Mesenchymal stem cell (in vitro differentiated cells and primary cell): ENCODE results near the gene NCAPH2.
"Not testable (repeated sequence)": the region's sequence is repeated elsewhere in the genome, so short reads cannot be mapped to it uniquely, and the experiment has no call there.

Experiments used
- DNase-seq: peaks from one replicate; pipeline ENCODE4 v3.0.0-alpha.2; 2013
- H2AFZ ChIP-seq: one replicate; pipeline ENCODE4 v1.6.1; 2013; ENCODE audit warnings: low read depth, mild to moderate bottlenecking, control low read depth, inconsistent platforms, low read length, moderate library complexity
- H2AK5ac ChIP-seq: 2 replicates; pipeline ENCODE4 v1.6.1; 2013; ENCODE audit warnings: low read length, moderate library complexity, mild to moderate bottlenecking, inconsistent platforms; ENCODE audit not compliant: severe bottlenecking
- H2BK120ac ChIP-seq: one replicate; pipeline ENCODE4 v1.6.1; 2013; ENCODE audit warnings: low read depth, mild to moderate bottlenecking, inconsistent platforms, low read length, moderate library complexity
- H2BK12ac ChIP-seq, 2 experiments: one replicate each; pipeline ENCODE4 v1.6.1; 2013; ENCODE audit warnings: inconsistent platforms in 2 of 2, low read length in 2 of 2, mild to moderate bottlenecking in 2 of 2, moderate library complexity in 2 of 2, control low read depth in 1 of 2
- H2BK15ac ChIP-seq: one replicate; pipeline ENCODE4 v1.6.1; 2013; ENCODE audit warnings: mild to moderate bottlenecking, low read depth, inconsistent platforms; ENCODE audit not compliant: poor library complexity, severe bottlenecking
- H2BK5ac ChIP-seq: 2 replicates; pipeline ENCODE4 v1.6.1; 2013; ENCODE audit warnings: low read depth, mild to moderate bottlenecking, low read length, control low read depth, inconsistent platforms; ENCODE audit not compliant: poor library complexity, severe bottlenecking
- H3K14ac ChIP-seq, 2 experiments: one replicate each; pipeline ENCODE4 v1.6.1; 2013; ENCODE audit warnings: inconsistent platforms in 2 of 2, low read length in 2 of 2, control low read depth in 1 of 2, mild to moderate bottlenecking in 1 of 2, moderate library complexity in 1 of 2
- H3K18ac ChIP-seq, 2 experiments: one replicate each; pipeline ENCODE4 v1.6.1; 2013; ENCODE audit warnings: inconsistent platforms in 2 of 2, low read length in 2 of 2, control low read depth in 1 of 2, low read depth in 1 of 2, mild to moderate bottlenecking in 1 of 2
- H3K23ac ChIP-seq, 2 experiments: one replicate each; pipeline ENCODE4 v1.6.1; 2013; ENCODE audit warnings: inconsistent platforms in 2 of 2, low read length in 2 of 2, mild to moderate bottlenecking in 2 of 2, moderate library complexity in 2 of 2, control low read depth in 1 of 2
- H3K27ac ChIP-seq: 2 replicates; pipeline ENCODE4 v1.5.1; 2013; ENCODE audit warnings: mild to moderate bottlenecking, moderate library complexity, low read length, control low read depth, inconsistent platforms; ENCODE audit not compliant: poor library complexity, severe bottlenecking
- H3K27me3 ChIP-seq, 2 experiments: 2 replicates each; pipeline versions ENCODE4 v1.6.1 to v1.7.0; 2013; ENCODE audit warnings: low read length in 2 of 2, mild to moderate bottlenecking in 2 of 2, moderate library complexity in 2 of 2, control low read depth in 1 of 2, inconsistent platforms in 1 of 2; ENCODE audit not compliant: control insufficient read depth in 1 of 2, insufficient read depth in 1 of 2
- H3K36me3 ChIP-seq, 2 experiments: 2 replicates each; pipeline versions ENCODE4 v1.6.1 to v1.7.0; 2013; ENCODE audit warnings: low read length in 2 of 2, control low read depth in 1 of 2, inconsistent platforms in 1 of 2, low read depth in 1 of 2, mild to moderate bottlenecking in 1 of 2; ENCODE audit not compliant: insufficient read depth in 2 of 2, control insufficient read depth in 1 of 2
- H3K4ac ChIP-seq, 2 experiments: one replicate each; pipeline ENCODE4 v1.6.1; 2013; ENCODE audit warnings: inconsistent platforms in 2 of 2, low read length in 2 of 2, mild to moderate bottlenecking in 2 of 2, moderate library complexity in 2 of 2, control low read depth in 1 of 2, low read depth in 1 of 2
- H3K4me1 ChIP-seq: 2 replicates; pipeline ENCODE4 v1.6.1; 2013; ENCODE audit warnings: low read depth, low read length, control low read depth; ENCODE audit not compliant: control insufficient read depth, insufficient read depth
- H3K4me2 ChIP-seq: 2 replicates; pipeline ENCODE4 v1.6.1; 2013; ENCODE audit warnings: low read length, mild to moderate bottlenecking, inconsistent platforms; ENCODE audit not compliant: poor library complexity, severe bottlenecking
- H3K4me3 ChIP-seq, 2 experiments: 2 replicates each; pipeline versions ENCODE4 v1.5.1 to v1.7.0; 2013; ENCODE audit warnings: low read length in 2 of 2, mild to moderate bottlenecking in 2 of 2, control low read depth in 1 of 2, low read depth in 1 of 2; ENCODE audit not compliant: insufficient read depth in 1 of 2
- H3K79me1 ChIP-seq: replicated peaks from 2 replicates; pipeline ENCODE4 v1.6.1; 2013; ENCODE audit warnings: mild to moderate bottlenecking, control low read depth, low read length, inconsistent platforms; ENCODE audit not compliant: poor library complexity, severe bottlenecking
- H3K9ac ChIP-seq: 2 replicates; pipeline ENCODE4 v1.7.0; 2013; ENCODE audit warnings: mild to moderate bottlenecking, low read length, moderate library complexity
- H3K9me3 ChIP-seq: 2 replicates; pipeline ENCODE4 v1.7.0; 2013; ENCODE audit warnings: mild to moderate bottlenecking, low read length; ENCODE audit not compliant: control insufficient read depth
- H4K8ac ChIP-seq: one replicate; pipeline ENCODE4 v1.6.1; 2013; ENCODE audit warnings: inconsistent platforms, mild to moderate bottlenecking, low read length, moderate library complexity
- H4K91ac ChIP-seq: one replicate; pipeline ENCODE4 v1.6.1; 2013; ENCODE audit warnings: mild to moderate bottlenecking, low read length, inconsistent platforms
- WGBS: methylation state at CpG from one replicate; pipeline ENCODE4 v1.1.7; 2013; ENCODE audit warnings: mixed read lengths; 5-methylcytosine and 5-hydroxymethylcytosine counted together

Gene NCAPH2

GRCh38 chr22:50540381-50540780 lies 32.4 kb downstream of the NCAPH2 start:
- Histone ChIP-seq H3K27ac (no peak overlapping the region), H3K36me3 (no peaks in the 10 kb centered on the region), H3K4me2 (no peak overlapping the region), H2BK120ac (no peak overlapping the region), H3K79me1 (no peaks in the 10 kb centered on the region), H2BK12ac (no peak overlapping the region), H3K23ac (no peak overlapping the region), H3K4me1 (peaks cover 12% of the 10 kb centered on the region), H2BK5ac (no peak overlapping the region), H3K27me3 (peaks cover 0 to 11% of the 10 kb centered on the region in 2 experiments), H3K14ac (no peak overlapping the region), H3K9ac (peak overlapping the region; percentile 95), H2BK15ac (no peak overlapping the region), H2AFZ (no peak overlapping the region), H3K4me3 (no peak overlapping the region), H4K8ac (no peak overlapping the region), H2AK5ac (no peak overlapping the region), H3K18ac (no peak overlapping the region), H3K4ac (no peak overlapping the region), H3K9me3 (no peaks in the 10 kb centered on the region), H4K91ac (no peak overlapping the region)
- no peak for DNase-seq
- 91% methylated on average over 10 of the region's 10 CpGs for WGBS

GRCh38 chr22:50541667-50542026 lies 33.6 kb downstream of the NCAPH2 start:
- H3K4me2 ChIP-seq = not testable (repeated sequence)
- peaks cover 0 to 24% of the 10 kb centered on the region in 2 experiments for H3K27me3 ChIP-seq

GRCh38 chr22:50542416-50542927 lies 34.4 kb downstream of the NCAPH2 start:
- Histone ChIP-seq H2AFZ (no peak overlapping the region), H3K27me3 (peaks cover 0 to 32% of the 10 kb centered on the region in 2 experiments), H2BK5ac (no peak overlapping the region), H3K14ac (no peak overlapping the region), H2BK12ac (peak overlapping the region; percentile 51), H3K79me1 (no peaks in the 10 kb centered on the region), H3K18ac (no peak overlapping the region), H2BK120ac (no peak overlapping the region), H4K8ac (no peak overlapping the region), H3K4ac (no peak overlapping the region), H4K91ac (peak overlapping the region; percentile 9), H3K4me2 (no peak overlapping the region), H3K23ac (no peak overlapping the region), H3K36me3 (no peaks in the 10 kb centered on the region), H3K9ac (no peak overlapping the region), H3K4me3 (no peak overlapping the region), H2AK5ac (no peak overlapping the region), H3K9me3 (no peaks in the 10 kb centered on the region), H3K27ac (no peak overlapping the region), H3K4me1 (peaks cover 12% of the 10 kb centered on the region), H2BK15ac (no peak overlapping the region)
- DNase-seq = no peak
- WGBS = 96% methylated on average over 19 of the region's 19 CpGs

More at GRCh38 chr22:50541667-50542026, 33.6 kb downstream of the NCAPH2 start:
- H2AFZ ChIP-seq, H3K36me3 ChIP-seq, H2BK120ac ChIP-seq, H3K23ac ChIP-seq, H3K14ac ChIP-seq, H2BK15ac ChIP-seq, H2AK5ac ChIP-seq, H4K8ac ChIP-seq, H4K91ac ChIP-seq, H3K4ac ChIP-seq, H3K27ac ChIP-seq, H3K9me3 ChIP-seq, H3K4me3 ChIP-seq, H2BK5ac ChIP-seq, H3K79me1 ChIP-seq, H2BK12ac ChIP-seq, H3K18ac ChIP-seq: not testable (repeated sequence)
- WGBS = 39% methylated on average over 2 of the region's 5 CpGs
- Histone ChIP-seq H3K4me1 (peaks cover 12% of the 10 kb centered on the region), H3K9ac (peak overlapping the region; percentile 60)
- peak; percentile 96 for DNase-seq

- H2BK120ac ChIP-seq = peak overlapping the region; percentile 88
- no peak overlapping the region for H2AK5ac ChIP-seq
- peak overlapping the region; percentile 19 for H2BK15ac ChIP-seq
- H3K4me1 ChIP-seq = peaks cover 10% of the 10 kb centered on the region
- H2BK12ac ChIP-seq = peak overlapping the region; percentile 51 to 67
- no peaks in the 10 kb centered on the region for H3K36me3 ChIP-seq
- no peaks in the 10 kb centered on the region for H3K9me3 ChIP-seq
- peaks cover 0 to 44% of the 10 kb centered on the region in 2 experiments for H3K27me3 ChIP-seq
- H3K4me2 ChIP-seq = peak overlapping the region; percentile 86
- H3K4me3 ChIP-seq = peak overlapping the region in 1 of 2 experiments; percentile 65
- H3K14ac ChIP-seq = no peak overlapping the region
- peak overlapping the region; percentile 65 for H4K8ac ChIP-seq
- no peaks in the 10 kb centered on the region for H3K79me1 ChIP-seq
- peak overlapping the region; percentile 85 for H2AFZ ChIP-seq
- WGBS = 8% methylated on average over 51 of the region's 52 CpGs
- H3K23ac ChIP-seq = peak overlapping the region in 1 of 2 experiments; percentile 59
- peak overlapping the region in 1 of 2 experiments; percentile 1 for H3K4ac ChIP-seq
- peak overlapping the region; percentile 76 for H3K9ac ChIP-seq
- H2BK5ac ChIP-seq = no peak overlapping the region
- peak; percentile 73 for DNase-seq
- peak overlapping the region; percentile 78 for H3K18ac ChIP-seq
- H3K27ac ChIP-seq = no peak overlapping the region
- H4K91ac ChIP-seq = peak overlapping the region; percentile 80
Observed at GRCh38 chr22:50544078-50544745, 36.2 kb downstream of the NCAPH2 start.
